ENCODE results near the gene LBHD2.

LBHD2 gene

GRCh38 chr14:103067231-103067954 lies 16.6 kb upstream of the LBHD2 start:
- no peak for FAIRE-seq

DNA sequence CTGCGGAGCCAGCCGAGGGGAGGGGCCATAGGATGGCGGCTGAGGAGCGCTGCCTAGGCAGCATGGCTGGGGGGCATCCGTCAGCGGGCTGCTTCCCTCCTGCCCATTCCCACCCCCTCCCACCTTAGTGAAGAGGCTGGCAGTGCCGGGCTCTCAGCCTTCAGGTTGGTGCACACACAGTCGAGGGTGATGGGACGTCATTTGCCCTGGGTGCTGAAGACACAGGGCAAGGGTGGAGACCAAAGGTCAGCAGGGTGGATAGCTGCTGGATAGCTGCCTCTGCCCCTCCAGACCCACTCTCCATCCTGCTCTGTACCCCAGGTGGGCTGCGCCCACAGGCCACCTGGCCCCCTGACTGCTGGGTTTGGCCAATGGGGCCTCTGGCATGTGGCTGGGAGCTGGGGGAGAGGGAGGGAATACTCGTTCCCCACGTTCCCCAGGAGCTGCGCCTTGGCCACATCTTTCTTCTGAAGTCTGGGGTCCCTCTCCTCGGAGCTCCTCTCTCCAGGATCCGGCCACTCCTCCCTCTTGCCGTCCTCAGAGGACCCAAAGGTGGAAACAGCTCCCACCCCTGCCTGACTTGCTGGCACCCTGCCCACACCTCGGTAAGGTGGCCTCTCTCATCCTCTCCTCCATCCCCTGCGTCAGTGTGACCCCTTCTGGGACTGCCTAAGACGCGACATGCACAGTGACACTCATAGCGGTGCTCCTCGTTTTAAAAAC lies 15.5 kb upstream of the LBHD2 start:
- DNase-seq (ENCODE audit: insufficient read length, low spot score) (no peak), FAIRE-seq (no peak)

More at GRCh38 chr14:103067231-103067954, 16.6 kb upstream of the LBHD2 start:
- DNase-seq (ENCODE audit: insufficient read length, low spot score) = no peak

GRCh38 chr14:103070263-103070885 lies 13.6 kb upstream of the LBHD2 start:
- DNase-seq (ENCODE audit: insufficient read length, low spot score) (no peak), FAIRE-seq (no peak)

- DNase-seq (ENCODE audit: insufficient read length, low spot score) = no peak
These were observed 13.0 kb upstream of the LBHD2 start for GRCh38 chr14:103070971-103071542.

DNA sequence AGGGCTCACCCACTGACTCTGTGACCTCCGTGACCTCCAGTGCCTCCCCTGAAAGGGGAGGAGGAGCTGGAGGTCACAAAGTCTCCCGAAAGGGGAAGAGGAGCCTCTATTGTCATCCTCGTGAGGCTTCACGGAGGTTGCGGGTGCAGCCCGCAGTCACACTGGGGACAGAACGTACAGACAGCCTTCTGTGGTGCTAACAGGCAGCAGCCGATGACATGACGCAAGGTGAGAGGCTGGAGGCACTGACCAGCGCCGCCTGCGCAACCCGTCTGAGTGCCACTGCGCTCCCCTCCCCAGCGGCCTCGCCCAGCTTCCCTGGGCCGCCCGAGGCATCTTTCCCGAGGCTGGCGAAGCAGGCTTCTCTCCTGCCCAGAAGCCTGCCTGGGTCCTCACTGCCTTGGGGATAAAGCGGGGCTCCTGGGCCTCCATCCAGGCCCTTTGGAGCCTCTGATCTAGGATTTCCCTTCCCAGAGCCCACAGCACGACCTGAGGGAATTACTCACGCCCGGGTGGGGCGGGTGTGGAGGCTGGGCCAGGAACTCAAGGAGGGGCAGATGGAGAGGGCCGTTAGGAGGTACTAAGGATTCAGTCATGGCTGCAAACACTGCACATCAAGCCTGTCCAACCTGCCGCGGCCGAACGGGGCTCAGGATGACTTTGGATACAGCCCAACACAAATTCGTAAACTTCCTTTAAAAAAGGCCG lies 12.3 kb upstream of the LBHD2 start:
- FAIRE-seq (no peak), DNase-seq (ENCODE audit: insufficient read length, low spot score) (no peak)

More at GRCh38 chr14:103070971-103071542, 13.0 kb upstream of the LBHD2 start:
- FAIRE-seq = no peak

- DNase-seq (ENCODE audit: insufficient read length, low spot score) (no peak), FAIRE-seq (no peak)
These were observed 11.2 kb upstream of the LBHD2 start for GRCh38 chr14:103072595-103073366.

DNA sequence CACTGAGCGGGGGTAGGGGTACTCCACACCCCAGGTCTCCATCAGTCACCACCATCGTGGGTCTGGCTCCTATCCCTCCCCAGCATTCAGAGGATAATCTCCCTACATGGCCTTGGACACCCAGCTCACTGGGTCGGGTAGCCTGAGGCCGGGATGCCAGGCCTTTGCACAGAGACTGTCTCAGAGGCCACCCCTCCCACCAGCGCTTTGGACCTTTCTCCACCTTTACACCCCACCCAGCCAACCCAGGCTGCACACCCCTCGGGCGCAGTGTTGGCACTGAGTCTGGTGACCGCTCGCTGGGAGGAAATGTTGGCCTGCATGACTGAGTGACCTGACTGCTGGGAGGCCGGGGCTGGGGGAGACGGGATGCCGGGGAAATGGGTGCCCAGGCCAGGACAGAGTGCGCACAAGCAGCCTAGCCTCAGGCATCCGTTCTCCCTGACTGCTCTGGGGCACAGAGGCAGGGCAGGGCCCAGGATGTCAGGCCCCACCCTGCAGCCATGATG lies 10.6 kb upstream of the LBHD2 start:
- no peak for DNase-seq (ENCODE audit: insufficient read length, low spot score)
- no peak for FAIRE-seq

GRCh38 chr14:103073876-103074728 lies 9.9 kb upstream of the LBHD2 start:
- FAIRE-seq = no peak
- DNase-seq (ENCODE audit: insufficient read length, low spot score) = no peak

DNA sequence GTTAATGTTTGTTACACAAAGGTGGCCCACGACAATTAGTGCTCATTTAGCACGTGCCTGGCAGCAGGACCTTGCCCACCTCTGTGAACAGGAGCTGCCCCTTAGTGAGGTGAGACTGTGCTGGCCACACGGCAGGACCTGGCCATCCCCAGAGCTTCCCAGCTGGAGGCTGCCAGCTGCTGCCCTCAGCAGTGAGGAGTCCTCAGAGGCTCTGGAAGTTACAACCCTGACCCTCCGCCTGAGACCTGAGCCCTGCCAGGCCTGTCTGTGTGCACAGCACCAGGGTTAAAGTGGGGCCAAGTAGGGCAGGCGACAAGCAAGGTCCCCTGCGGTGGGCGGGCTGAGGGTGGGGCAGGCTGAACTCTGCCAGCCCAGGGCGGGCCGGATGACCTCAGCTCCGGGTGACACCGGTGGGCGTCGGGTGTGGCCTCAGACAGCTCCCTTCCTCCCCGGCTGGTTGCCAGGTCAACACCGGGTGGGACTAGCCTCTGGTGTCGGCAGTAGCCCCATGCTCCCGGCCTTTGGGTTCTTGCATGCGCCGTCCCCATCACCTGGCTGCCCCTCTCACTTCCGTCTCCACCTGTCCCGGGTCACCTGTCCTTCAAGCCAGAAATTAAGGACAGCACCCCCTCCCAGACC lies 9.2 kb upstream of the LBHD2 start:
- peak; percentile 18 for DNase-seq (ENCODE audit: insufficient read length, low spot score)
- FAIRE-seq = peak; percentile 49

DNA sequence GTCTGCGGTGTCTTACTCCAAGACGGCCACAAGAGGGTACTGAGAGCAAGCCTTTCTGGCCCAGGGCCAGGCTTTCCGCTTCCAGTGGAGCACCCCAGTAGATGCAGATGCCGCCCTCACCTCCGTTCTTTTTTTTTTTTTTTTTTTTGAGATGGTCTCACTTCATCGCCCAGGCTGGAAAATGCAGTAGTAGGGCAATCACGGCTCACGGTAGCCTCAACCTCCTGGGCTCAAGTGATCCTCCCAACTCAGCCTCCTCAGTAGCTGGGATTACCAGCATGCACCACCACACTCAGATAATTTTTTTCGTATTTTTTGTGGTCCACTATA lies 5.6 kb upstream of the LBHD2 start:
- FAIRE-seq (peak; percentile 23), DNase-seq (ENCODE audit: insufficient read length, low spot score) (peak; percentile 83)

GRCh38 chr14:103078860-103079587 lies 5.0 kb upstream of the LBHD2 start:
- no peak for FAIRE-seq
- DNase-seq (ENCODE audit: insufficient read length, low spot score) = no peak

GRCh38 chr14:103081951-103082350 lies 2.1 kb upstream of the LBHD2 start:
- peak; percentile 40 for FAIRE-seq

GRCh38 chr14:103085106-103086091 lies 1.4 kb downstream of the LBHD2 start:
- FAIRE-seq = no peak
- DNase-seq (ENCODE audit: insufficient read length, low spot score) = no peak

More at GRCh38 chr14:103081951-103082350, 2.1 kb upstream of the LBHD2 start:
- DNase-seq (ENCODE audit: insufficient read length, low spot score) = no peak

DNA sequence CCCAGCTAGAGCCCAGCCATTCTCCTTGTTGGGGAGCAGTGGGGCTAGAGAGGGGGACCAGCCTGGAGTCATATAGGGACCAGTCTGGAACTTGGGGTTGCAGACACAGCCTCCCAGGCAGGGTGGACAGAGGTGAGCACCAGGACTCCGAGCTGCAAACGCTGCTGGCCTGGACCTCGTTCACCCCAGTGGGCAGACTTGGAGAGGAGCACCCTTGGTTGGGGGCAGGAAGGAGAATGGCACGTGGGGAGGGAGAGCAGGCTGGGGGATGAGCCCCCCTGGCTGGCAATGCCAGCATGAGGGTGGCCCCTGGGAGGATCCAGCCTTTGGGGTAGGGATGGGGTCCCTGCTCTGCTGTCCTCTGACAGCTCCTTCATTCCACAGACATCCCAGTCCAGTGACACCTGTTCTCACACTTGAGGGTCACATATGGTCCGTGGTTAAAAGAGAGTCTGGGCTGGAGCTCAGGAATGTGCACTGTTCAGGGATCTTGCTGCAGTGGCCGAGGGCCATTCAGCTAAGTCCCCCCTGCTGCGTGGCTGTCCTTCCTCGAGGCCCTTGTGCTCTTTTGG lies 2.8 kb downstream of the LBHD2 start:
- no peak for FAIRE-seq
- DNase-seq (ENCODE audit: insufficient read length, low spot score) = no peak

DNA sequence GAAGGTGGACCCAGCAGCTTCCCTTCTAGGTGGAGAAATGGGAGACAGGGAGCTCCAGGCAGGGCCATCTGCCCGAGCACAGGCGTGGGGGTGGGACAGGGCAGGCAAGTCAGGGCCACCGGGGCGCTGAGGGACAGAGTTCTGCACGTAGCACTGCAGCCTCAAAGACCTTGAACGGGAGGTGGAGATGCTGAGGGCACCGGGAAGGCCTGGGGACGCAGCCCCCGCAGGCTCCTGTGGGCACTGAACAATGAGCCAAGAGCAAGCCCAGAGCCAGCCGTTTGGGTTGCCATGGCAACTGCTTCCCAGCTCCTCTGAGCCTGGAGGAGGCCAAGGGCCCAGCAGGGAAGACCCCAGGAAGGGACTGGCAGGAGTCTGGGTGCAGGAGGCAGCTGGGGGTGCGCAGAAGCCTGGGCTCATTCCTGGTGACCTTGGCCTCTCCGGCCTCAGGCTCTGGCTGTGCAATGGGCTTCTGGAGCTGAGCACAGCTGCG lies 3.4 kb downstream of the LBHD2 start:
- DNase-seq (ENCODE audit: insufficient read length, low spot score) = no peak

GRCh38 chr14:103088921-103089320 lies 4.9 kb downstream of the LBHD2 start:
- FAIRE-seq = no peak
- no peak for DNase-seq (ENCODE audit: insufficient read length, low spot score)

More for the DNA sequence above, 3.4 kb downstream of the LBHD2 start:
- no peak for FAIRE-seq
